Neural cell (in vitro differentiated cells): ENCODE measurements around the gene KIAA0753.

Source experiments
- CTCF ChIP-seq: fragments of 450-650 bp; IDR thresholded peaks from 2 replicates; pipeline ENCODE4 v1.5.1; 2014; ENCODE audit warnings: antibody characterized with exemption, mild to moderate bottlenecking, moderate library complexity; ENCODE audit not compliant: poor library complexity, severe bottlenecking
- EP300 ChIP-seq: fragments of 450-650 bp; conservative IDR thresholded peaks from 2 replicates; pipeline ENCODE4 v1.6.1; 2014; ENCODE audit warnings: antibody characterized with exemption, mild to moderate bottlenecking, moderate library complexity; ENCODE audit not compliant: poor library complexity, severe bottlenecking
- EZH2 ChIP-seq: fragments of 200-600, 300-800 bp; shearing (Covaris generic), sonication (generic); IDR thresholded peaks from 2 replicates; pipeline ENCODE4 v1.6.1; 2014; ENCODE audit warnings: antibody characterized with exemption, low read length, borderline replicate concordance, mild to moderate bottlenecking; ENCODE audit not compliant: insufficient read depth, poor library complexity, severe bottlenecking
- POLR2AphosphoS5 ChIP-seq: IDR thresholded peaks from 2 replicates; pipeline ENCODE4 v1.6.1; 2012
- RAD21 ChIP-seq: fragments of 450-650 bp; conservative IDR thresholded peaks from 2 replicates; pipeline ENCODE4 v1.6.1; 2014; ENCODE audit warnings: antibody characterized with exemption, mild to moderate bottlenecking, moderate library complexity
- REST ChIP-seq: IDR thresholded peaks from 2 replicates; pipeline ENCODE4 v1.6.1; 2012; ENCODE audit warnings: borderline replicate concordance
- SMC3 ChIP-seq: fragments of 450-650 bp; conservative IDR thresholded peaks from 2 replicates; pipeline ENCODE4 v1.6.1; 2014; ENCODE audit warnings: antibody characterized with exemption, mild to moderate bottlenecking, moderate library complexity; ENCODE audit not compliant: poor library complexity

- TF ChIP-seq REST (no peak), EZH2 (no peak), CTCF (no peak), SMC3 (no peak), POLR2AphosphoS5 (no peak), RAD21 (no peak), EP300 (no peak)
Measured at GRCh38 chr17:6630390-6630789, 10.1 kb downstream of the KIAA0753 start.
